Measurements from ENCODE around the gene SLC35F2. TPM values are rescaled to one million over a fixed set of nuclear protein-coding genes. Genes with fewer than 3 reads are reported as not detected.

The SLC35F2 gene
- total RNA-seq, 3 donors from 2014 or later: 5.7 to 6.9 (median 5.8) TPM

GRCh38 chr11:107830915-107831540 is 27.6 kb downstream of the SLC35F2 start:
- intact Hi-C loops (cut with DNase I; ENCODE audit: low total_unique reads): no loop called here

DNA sequence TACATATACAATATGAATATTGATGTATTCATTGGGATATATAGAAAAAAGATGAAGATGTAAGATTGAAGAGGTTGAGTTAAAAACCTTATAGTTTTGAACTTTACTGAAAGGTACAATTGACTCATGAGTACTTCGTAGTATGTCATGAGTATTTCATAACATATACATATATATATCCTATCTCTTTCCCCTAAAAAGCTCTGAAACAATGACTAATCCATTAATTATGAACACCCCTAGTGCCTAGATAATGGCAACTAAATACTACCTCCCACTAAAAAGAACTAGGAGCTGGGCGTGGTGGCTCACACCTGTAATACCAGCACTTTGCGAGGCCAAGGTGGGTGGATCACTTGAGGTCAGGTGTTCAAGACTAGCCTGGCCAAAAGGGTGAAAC is 31.5 kb downstream of the SLC35F2 start:
- no peaks in the 10 kb centered on the region for H3K9me3 ChIP-seq
- H3K27ac ChIP-seq: no peak overlapping the region
- no peak overlapping the region for H3K4me3 ChIP-seq
- H3K4me1 ChIP-seq: no peaks in the 10 kb centered on the region
- no peak for DNase-seq (ENCODE audit: low spot score in 2 of 2)
- no peaks in the 10 kb centered on the region for H3K27me3 ChIP-seq
- intact Hi-C loops (cut with DNase I; ENCODE audit: low total_unique reads): no loop called here
- TF ChIP-seq POLR2AphosphoS5 (IDR thresholded peaks at IDR 0.05): no peak
- H3K36me3 ChIP-seq: no peaks in the 10 kb centered on the region

More at GRCh38 chr11:107830915-107831540, 27.6 kb downstream of the SLC35F2 start:
- H3K9me3 ChIP-seq: no peaks in the 10 kb centered on the region
- H3K27ac ChIP-seq: no peak overlapping the region
- no peak for DNase-seq (ENCODE audit: low spot score in 2 of 2)
- H3K4me1 ChIP-seq: no peaks in the 10 kb centered on the region
- H3K27me3 ChIP-seq: no peaks in the 10 kb centered on the region
- no peaks in the 10 kb centered on the region for H3K36me3 ChIP-seq
- TF ChIP-seq POLR2A (IDR thresholded peaks at IDR 0.05): no peak
- no peak for TF ChIP-seq POLR2AphosphoS5 (IDR thresholded peaks at IDR 0.05)
- TF ChIP-seq CTCF (IDR thresholded peaks at IDR 0.05): no peak
- H3K4me3 ChIP-seq: no peak overlapping the region

DNA sequence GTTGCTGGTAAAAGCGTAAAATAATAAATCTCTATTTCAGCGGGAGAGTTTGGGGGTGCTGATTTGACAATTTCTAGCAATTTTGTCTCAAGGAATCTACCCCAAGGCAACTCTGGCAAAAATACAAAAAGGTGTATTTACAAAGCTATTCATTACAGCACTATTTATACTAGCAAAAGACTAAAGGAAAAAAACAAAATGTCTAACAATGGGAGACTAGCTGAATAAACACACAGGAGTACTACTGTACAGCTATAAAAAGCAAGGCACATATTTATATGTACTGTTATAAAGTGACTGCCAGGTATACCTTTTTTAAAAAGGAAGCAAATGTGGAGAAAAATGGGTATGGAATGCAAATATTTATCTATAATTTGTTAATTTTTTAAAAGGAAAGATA is 32.7 kb downstream of the SLC35F2 start:
- Histone ChIP-seq H3K36me3 (no peaks in the 10 kb centered on the region), H3K27me3 (no peaks in the 10 kb centered on the region), H3K27ac (no peak overlapping the region), H3K4me1 (no peaks in the 10 kb centered on the region), H3K9me3 (no peaks in the 10 kb centered on the region), H3K4me3 (no peak overlapping the region)
- TF ChIP-seq CTCF (IDR thresholded peaks at IDR 0.05): no peak
- TF ChIP-seq POLR2AphosphoS5 (IDR thresholded peaks at IDR 0.05): no peak
- intact Hi-C loops (cut with DNase I; ENCODE audit: low total_unique reads): no loop called here
- no peak for DNase-seq (ENCODE audit: low spot score in 2 of 2)

- H3K27me3 ChIP-seq: no peaks in the 10 kb centered on the region
- H3K4me1 ChIP-seq: no peaks in the 10 kb centered on the region
- no peak for TF ChIP-seq CTCF (IDR thresholded peaks at IDR 0.05)
- no peak for TF ChIP-seq POLR2AphosphoS5 (IDR thresholded peaks at IDR 0.05)
- TF ChIP-seq POLR2A (IDR thresholded peaks at IDR 0.05): no peak
Observed at GRCh38 chr11:107824668-107825369, 33.8 kb downstream of the SLC35F2 start.

DNA sequence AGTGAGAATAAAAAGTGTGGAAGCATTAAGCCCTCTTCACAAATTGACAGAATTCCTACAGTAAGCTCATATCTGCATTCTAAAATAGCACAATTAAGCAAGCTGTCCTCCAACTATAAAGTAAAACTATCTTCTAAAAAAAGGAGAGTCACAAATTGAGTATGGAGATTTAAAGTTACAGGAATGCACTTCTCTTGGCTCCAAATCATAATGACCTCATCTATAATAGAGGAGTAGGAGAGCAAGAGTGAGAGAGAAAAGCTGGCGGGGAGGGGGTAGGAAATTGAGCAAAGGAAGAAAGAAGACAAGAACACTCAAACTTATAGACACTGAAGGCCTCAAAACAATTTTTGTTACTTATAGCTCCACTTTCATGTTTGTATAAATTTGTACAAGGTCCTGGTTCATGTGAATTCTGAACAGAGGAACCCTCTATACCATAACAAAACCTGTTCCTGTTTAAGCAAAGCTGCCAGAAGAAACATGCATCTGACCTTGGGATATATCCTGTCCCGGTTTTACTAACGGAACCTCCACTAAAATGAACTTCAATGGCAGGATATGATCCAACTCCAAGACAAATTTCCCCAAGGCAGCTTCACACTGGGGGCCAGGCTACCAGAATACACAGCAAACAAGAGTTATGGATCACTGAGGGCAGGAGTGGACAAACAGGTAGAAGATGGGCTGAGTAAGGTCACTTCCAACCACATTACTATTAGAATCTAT is 37.2 kb downstream of the SLC35F2 start:
- no peaks in the 10 kb centered on the region for H3K27me3 ChIP-seq
- intact Hi-C loops (cut with DNase I; ENCODE audit: low total_unique reads): no loop called here
- no peak overlapping the region for H3K27ac ChIP-seq
- H3K36me3 ChIP-seq: no peaks in the 10 kb centered on the region
- TF ChIP-seq CTCF (IDR thresholded peaks at IDR 0.05): no peak
- no peak overlapping the region for H3K4me3 ChIP-seq
- no peaks in the 10 kb centered on the region for H3K4me1 ChIP-seq
- no peaks in the 10 kb centered on the region for H3K9me3 ChIP-seq
- DNase-seq (ENCODE audit: low spot score in 2 of 2): no peak

More at GRCh38 chr11:107824668-107825369, 33.8 kb downstream of the SLC35F2 start:
- intact Hi-C loops (cut with DNase I; ENCODE audit: low total_unique reads): no loop called here
- Histone ChIP-seq H3K4me3 (no peak overlapping the region), H3K27ac (no peak overlapping the region), H3K36me3 (no peaks in the 10 kb centered on the region), H3K9me3 (no peaks in the 10 kb centered on the region)
- DNase-seq (ENCODE audit: low spot score in 2 of 2): no peak

Measured in breast epithelium (tissue), 4 donors.